GM12878 (cell line): ENCODE measurements around the gene IFI6.

Source experiments
- CHD1 ChIP-seq: IDR thresholded peaks from 2 replicates; pipeline ENCODE4 v1.6.1; 2012; ENCODE audit warnings: low read depth, low read length, improper control_type of control experiment
- PBX3 ChIP-seq: IDR thresholded peaks from 2 replicates; pipeline ENCODE4 v1.6.1; 2011; ENCODE audit warnings: mild to moderate bottlenecking, low read depth, low read length, moderate library complexity; ENCODE audit not compliant: insufficient replicate concordance
- POLR2A ChIP-seq: IDR thresholded peaks from 2 replicates; pipeline ENCODE4 v1.6.1; 2011; ENCODE audit warnings: low read depth, mild to moderate bottlenecking, low read length
- YY1 ChIP-seq: IDR thresholded peaks from 2 replicates; pipeline ENCODE4 v1.6.1; 2011; ENCODE audit warnings: low read depth, mild to moderate bottlenecking, low read length
- ZBTB11 ChIP-seq: fragments of 450-650 bp; formaldehyde crosslinking; IDR thresholded peaks from 2 replicates; pipeline ENCODE4 v1.5.0; 2022; ENCODE audit warnings: mild to moderate bottlenecking, missing genetic modification characterization

DNA sequence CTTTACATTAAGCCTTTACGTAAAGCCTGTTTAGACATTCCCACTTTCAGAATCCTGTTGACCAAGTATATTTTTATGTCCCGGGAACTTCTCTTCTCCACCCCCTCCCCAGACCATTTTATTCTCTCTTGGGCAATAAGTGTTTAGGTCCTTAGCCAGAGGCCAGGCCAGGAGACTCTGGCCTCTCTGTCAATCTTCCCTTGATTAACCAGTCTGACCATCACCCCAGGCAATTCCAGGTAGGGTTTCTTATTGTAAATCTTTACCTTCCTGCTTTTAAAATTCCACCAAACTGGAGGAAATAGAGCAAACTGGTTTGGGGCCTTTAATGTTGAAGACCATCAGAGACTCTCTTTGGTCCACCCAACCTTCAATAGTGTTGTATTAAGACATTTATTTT lies 12.2 kb upstream of the IFI6 start:
- TF ChIP-seq YY1 (no peak), POLR2A (no peak), CHD1 (no peak), PBX3 (no peak), ZBTB11 (CRISPR knock-in tag) (no peak)
